Pancreas (tissue), 10 donors: ENCODE results near the gene HARBI1. TPM values are rescaled to one million over a fixed set of nuclear protein-coding genes. Genes with fewer than 3 reads are reported as not detected.

Source experiments
- ATAC-seq, 4 donors: fragments of 200-7000 bp; cut with Tn5 transposase; one replicate each; pipeline versions ENCODE4 v1.8.0 to v1.9.1; 2020; ENCODE audit warnings: mild to moderate bottlenecking in 4 of 4, moderate library complexity in 4 of 4
- DNase-seq, 6 donors: peaks; one replicate each; pipeline ENCODE4 v3.0.0-alpha.2; 2020
- FAIRE-seq: peaks from 2 replicates; lab custom pipeline; 2012; peaks lifted over from hg19 to GRCh38; lab: Jason Lieb, UNC
- H3K27ac ChIP-seq, 4 donors: fragments of 200-600 bp; sonication (generic); 1 replicate in 3 of 4; 2 replicates in 1 of 4; pipeline versions ENCODE4 v1.5.0 to v1.8.0; 2020
- H3K27me3 ChIP-seq, 4 donors: fragments of 200-600 bp; one replicate each; pipeline ENCODE4 v1.8.0; 2021
- H3K36me3 ChIP-seq, 3 donors: fragments of 200-600 bp; sonication (generic) in 1 of 3; one replicate each; pipeline versions ENCODE4 v1.5.0 to v1.8.0; 2020 to 2021
- H3K4me1 ChIP-seq, 3 donors: fragments of 200-600 bp; one replicate each; pipeline ENCODE4 v1.8.0; 2021
- H3K4me3 ChIP-seq, 4 donors: fragments of 200-600 bp; sonication (generic) in 2 of 4; one replicate each; pipeline versions ENCODE4 v1.5.0 to v1.8.0; 2020 to 2021
- H3K9me3 ChIP-seq, 4 donors: fragments of 200-600 bp; one replicate each; pipeline ENCODE4 v1.8.0; 2021
- WGBS, 2 donors: extraction: QIAGEN DNeasy Blood & Tissue Kit; methylation state at CpG; one replicate each; pipeline ENCODE4 v1.1.7; 2013; 5-methylcytosine and 5-hydroxymethylcytosine counted together
- intact Hi-C, 3 donors: fragments of 100-400 bp; cut with DNase I; formaldehyde crosslinking; loops; one replicate each; pipeline versions ENCODE4 v1.11.1 to v1.14.2; 2022
- polyA plus RNA-seq, 2 donors: library from polyadenylated mRNA; stranded (reverse); fragments of 200-250 nt; gene quantifications; one replicate each; pipeline ENCODE4 v1.2.3, GENCODE V29; 2013
- total RNA-seq, 6 donors: library from RNA; stranded (reverse); fragmentation: NEBNext Ultra II Directional in 4 of 6; extraction: Animal tissue kit (Norgen Biotek cat#: 25700) in 4 of 6; gene quantifications; one replicate each; pipeline versions ENCODE4 v1.2.1 to v1.2.4, GENCODE V29; 2021 to 2023
- TF ChIP-seq, protein P1 (sequence below), 4 donors: fragments of 200-600 bp; sonication (generic) in 3 of 4; IDR thresholded peaks; one replicate each; pipeline versions ENCODE4 v1.5.0 to v1.8.0; 2021; ENCODE audit warnings: antibody characterized with exemption in 4 of 4
- donor health status: healthy with polysubstance abuse.
- donor health status: DM: no; HTN: no; CAD: no; lungs with moderate emphysema.
- donor health status: DM: no; HTN: no; CAD: no.
- donor health status: control.
- donor health status: control.
- donor health status: Bipolar disorder and iron deficiency.
- donor health status: DM: yes; HTN: yes; CAD: no.
- donor health status: DM: no; HTN: no; CAD: no.
- donor health status: DM: no; HTN: no; CAD: no.
- donor health status: DM: yes; HTN: yes; CAD: no.

Gene HARBI1
- total and polyA plus RNA-seq, 8 donors: 1.7 to 2.6 (median 2.0) TPM

DNA sequence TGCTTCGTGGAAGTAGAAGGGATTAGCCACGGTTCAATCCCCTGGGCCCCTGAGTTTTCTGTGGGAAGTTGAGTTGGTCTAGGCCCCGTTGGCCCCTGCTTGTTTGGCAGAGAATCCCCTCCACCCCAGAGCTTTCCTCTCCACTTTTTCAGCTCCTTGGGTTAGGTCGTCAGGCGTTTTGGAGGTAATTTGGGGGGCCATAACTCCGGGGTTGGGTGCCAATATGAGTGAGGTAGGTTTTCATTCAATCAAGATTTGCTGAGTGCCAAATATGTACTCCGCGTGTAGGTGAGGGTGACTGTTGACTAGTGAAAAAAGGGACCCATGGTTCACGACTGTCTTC is 916 bp upstream of the HARBI1 start:
- Histone ChIP-seq H3K9me3 (no peaks in the 10 kb centered on the region), H3K27ac (peak overlapping the region; percentile 89 to 98 (median 94)), H3K4me1 (peaks cover 0 to 31% (median 0%) of the 10 kb centered on the region in 3 donors), H3K4me3 (peak overlapping the region; percentile 83 to 99 (median 97)), H3K36me3 (peaks cover 0 to 10% (median 0%) of the 10 kb centered on the region in 3 donors), H3K27me3 (no peaks in the 10 kb centered on the region)
- WGBS, 2 donors: 1% methylated on average over 9 of the region's 9 CpGs
- no peak for FAIRE-seq
- DNase-seq: no peak
- TF ChIP-seq, protein P1, sequence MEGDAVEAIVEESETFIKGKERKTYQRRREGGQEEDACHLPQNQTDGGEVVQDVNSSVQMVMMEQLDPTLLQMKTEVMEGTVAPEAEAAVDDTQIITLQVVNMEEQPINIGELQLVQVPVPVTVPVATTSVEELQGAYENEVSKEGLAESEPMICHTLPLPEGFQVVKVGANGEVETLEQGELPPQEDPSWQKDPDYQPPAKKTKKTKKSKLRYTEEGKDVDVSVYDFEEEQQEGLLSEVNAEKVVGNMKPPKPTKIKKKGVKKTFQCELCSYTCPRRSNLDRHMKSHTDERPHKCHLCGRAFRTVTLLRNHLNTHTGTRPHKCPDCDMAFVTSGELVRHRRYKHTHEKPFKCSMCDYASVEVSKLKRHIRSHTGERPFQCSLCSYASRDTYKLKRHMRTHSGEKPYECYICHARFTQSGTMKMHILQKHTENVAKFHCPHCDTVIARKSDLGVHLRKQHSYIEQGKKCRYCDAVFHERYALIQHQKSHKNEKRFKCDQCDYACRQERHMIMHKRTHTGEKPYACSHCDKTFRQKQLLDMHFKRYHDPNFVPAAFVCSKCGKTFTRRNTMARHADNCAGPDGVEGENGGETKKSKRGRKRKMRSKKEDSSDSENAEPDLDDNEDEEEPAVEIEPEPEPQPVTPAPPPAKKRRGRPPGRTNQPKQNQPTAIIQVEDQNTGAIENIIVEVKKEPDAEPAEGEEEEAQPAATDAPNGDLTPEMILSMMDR (IDR thresholded peaks at IDR 0.05): no peak
- intact Hi-C loops: loop anchor here in 1 of 3 donors (5.0 kb wide), 1 partner anchor 131 kb away; no protein-coding TSS in a partner anchor
- ATAC-seq: no peak

DNA sequence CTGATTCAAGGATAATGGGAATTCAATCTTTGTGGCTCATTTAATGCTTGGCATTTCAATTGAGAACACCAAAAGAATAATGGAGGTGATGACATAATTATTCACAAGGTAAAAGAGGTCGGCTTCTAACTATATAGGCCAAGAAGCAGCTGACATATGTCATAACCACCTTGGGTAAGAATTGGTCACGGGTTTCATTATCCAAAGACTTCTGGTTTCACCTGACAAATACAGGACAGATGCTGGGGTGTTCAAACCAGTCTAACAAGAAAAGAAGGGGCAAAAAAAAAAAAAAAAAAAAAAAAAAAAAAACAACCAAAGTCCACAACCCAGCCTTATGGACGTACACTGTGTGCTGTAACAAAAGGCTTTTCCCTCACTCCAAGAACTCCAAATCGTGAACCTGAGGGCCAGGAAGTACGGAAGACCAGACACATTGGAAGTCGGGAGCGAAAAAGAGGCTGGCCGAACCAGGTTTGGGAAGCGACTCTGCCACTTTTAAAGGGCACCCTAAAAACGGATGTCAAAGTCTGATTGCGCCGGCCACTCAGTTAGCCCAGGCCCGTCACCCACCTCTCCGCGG is 385 bp downstream of the HARBI1 start:
- Histone ChIP-seq H3K4me3 (peak overlapping the region; percentile 83 to 99 (median 97)), H3K27ac (peak overlapping the region; percentile 89 to 98 (median 94)), H3K9me3 (no peaks in the 10 kb centered on the region), H3K36me3 (peaks cover 0 to 8% (median 0%) of the 10 kb centered on the region in 3 donors), H3K4me1 (peaks cover 0 to 36% (median 0%) of the 10 kb centered on the region in 3 donors), H3K27me3 (no peaks in the 10 kb centered on the region)
- TF ChIP-seq, protein P1 (IDR thresholded peaks at IDR 0.05): no peak
- FAIRE-seq (no peak), DNase-seq (no peak), ATAC-seq (peak in 2 of 4 donors; percentile 7 to 42)
- WGBS, 2 donors: 1% methylated on average over 15 of the region's 15 CpGs
- intact Hi-C loops: loop anchor here in 1 of 3 donors (5.0 kb wide), 1 partner anchor 129 kb away; no protein-coding TSS in a partner anchor

DNA sequence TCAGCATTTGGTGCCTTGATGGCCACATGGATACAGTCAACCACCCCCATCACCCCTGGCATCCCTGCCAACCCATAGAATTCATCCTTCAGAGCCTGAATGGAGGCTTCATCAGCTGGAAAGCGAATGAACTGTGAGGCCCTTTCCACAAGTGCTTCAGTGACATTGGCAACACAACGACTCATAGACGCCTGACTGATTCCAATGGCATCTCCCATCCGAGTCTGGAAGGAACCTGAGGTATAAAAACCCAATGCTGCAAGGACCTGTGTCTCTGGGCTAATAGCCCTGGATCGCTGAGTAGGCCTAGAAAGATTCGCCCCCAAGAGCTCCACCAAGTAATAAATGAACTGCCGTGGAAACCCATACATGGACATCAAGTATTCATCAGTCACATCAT is 1.3 kb downstream of the HARBI1 start:
- intact Hi-C loops: loop anchor here in 1 of 3 donors (5.0 kb wide), 1 partner anchor 128 kb away; no protein-coding TSS in a partner anchor
- WGBS, 2 donors: 93 to 97% methylated on average over 7 of the region's 7 CpGs

DNA sequence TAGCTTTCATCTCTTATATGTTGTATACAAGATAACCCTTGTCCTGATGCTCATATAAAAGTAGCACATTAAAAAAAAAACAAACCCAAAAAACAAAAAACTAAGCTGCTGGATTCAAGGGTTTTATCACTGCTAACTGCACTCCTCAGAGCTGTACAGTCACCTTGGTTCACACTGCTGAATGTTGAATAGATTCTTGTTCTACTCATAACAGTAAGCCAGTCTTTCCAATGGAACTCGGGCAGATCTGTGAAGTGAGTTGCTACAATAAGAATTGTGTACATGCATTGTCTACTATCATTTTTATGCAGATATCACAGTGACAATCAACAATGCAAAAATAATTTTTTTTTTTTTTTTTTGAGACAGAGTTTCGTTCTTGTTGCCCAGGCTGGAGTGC is 4.7 kb downstream of the HARBI1 start:
- Histone ChIP-seq H3K4me1 (peaks cover 0 to 23% (median 0%) of the 10 kb centered on the region in 3 donors), H3K27me3 (no peaks in the 10 kb centered on the region), H3K27ac (no peak overlapping the region), H3K4me3 (no peak overlapping the region), H3K9me3 (no peaks in the 10 kb centered on the region), H3K36me3 (no peaks in the 10 kb centered on the region)
- ATAC-seq (no peak), DNase-seq (no peak), FAIRE-seq (no peak)
- WGBS, 2 donors: 88 to 92% methylated on average over 2 of the region's 2 CpGs
- TF ChIP-seq, protein P1 (IDR thresholded peaks at IDR 0.05): no peak
- intact Hi-C loops: no loop called here

More for the DNA sequence above, 1.3 kb downstream of the HARBI1 start:
- DNase-seq: no peak
- TF ChIP-seq, protein P1 (IDR thresholded peaks at IDR 0.05): no peak
- no peaks in the 10 kb centered on the region for H3K36me3 ChIP-seq
- H3K9me3 ChIP-seq: no peaks in the 10 kb centered on the region
- H3K27me3 ChIP-seq: no peaks in the 10 kb centered on the region
- H3K4me3 ChIP-seq: peak overlapping the region in 1 of 4 donors; percentile 98
- no peak for ATAC-seq
- H3K4me1 ChIP-seq: peaks cover 0 to 36% (median 0%) of the 10 kb centered on the region in 3 donors
- H3K27ac ChIP-seq: no peak overlapping the region
- no peak for FAIRE-seq
